Measurements from ENCODE around the gene RND2.

RND2 gene

DNA sequence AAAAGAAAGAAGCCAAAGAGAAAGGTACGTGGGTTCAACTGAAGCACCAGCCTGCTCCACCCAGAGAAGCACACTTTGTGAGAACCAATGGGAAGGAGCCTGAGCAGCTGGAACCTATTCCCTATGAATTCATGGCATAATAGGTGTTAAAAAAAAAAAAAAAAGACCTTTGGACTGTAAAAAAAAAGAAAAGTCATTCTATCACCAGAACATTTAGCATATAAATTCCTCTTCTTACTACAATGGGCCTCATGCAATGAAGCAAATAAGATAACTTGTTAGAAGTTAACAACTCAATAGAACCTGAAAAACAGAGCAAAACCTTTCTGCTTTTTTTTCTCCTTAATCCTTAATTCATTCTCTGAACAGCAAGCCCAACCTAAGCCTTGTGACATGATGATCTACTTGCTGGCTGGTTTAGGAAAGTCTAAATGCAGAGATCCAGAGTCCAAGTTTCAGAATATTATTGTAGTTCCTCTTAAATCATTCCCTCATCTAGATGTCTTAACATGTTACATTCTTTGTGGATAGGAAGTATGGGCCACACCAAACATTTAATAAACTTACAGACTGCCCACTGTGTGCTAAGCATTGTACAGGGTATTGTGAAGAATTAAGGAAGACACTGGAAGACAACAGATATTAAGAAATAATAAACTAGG is 54.7 kb downstream of the RND2 start:
- no peak for DNase-seq

Measured in NCI-H1417 (cell line).